T-helper 2 cell (primary cell): ENCODE results near the gene TSPAN12.

Source experiments
- DNase-seq, 5 experiments: peaks; one replicate each; pipeline versions ENCODE4 v3.0.0 to v3.0.0-alpha.2; 2012 to 2022

TSPAN12 gene

GRCh38 chr7:120842121-120842621, 15.8 kb downstream of the TSPAN12 start:
- no peak for DNase-seq

- no peak for DNase-seq
These were observed 16.3 kb downstream of the TSPAN12 start for GRCh38 chr7:120841608-120842007.

- DNase-seq, result no peak
These were observed 19.7 kb downstream of the TSPAN12 start for GRCh38 chr7:120838281-120838682.

GRCh38 chr7:120837599-120837998, 20.3 kb downstream of the TSPAN12 start:
- DNase-seq, result no peak

GRCh38 chr7:120836556-120837115, 21.3 kb downstream of the TSPAN12 start:
- no peak for DNase-seq

- DNase-seq, result no peak
These were observed 23.2 kb downstream of the TSPAN12 start for GRCh38 chr7:120834726-120835125.

GRCh38 chr7:120833546-120833945, 24.4 kb downstream of the TSPAN12 start:
- DNase-seq, result peak in 1 of 5 experiments; percentile 8

GRCh38 chr7:120832803-120833202, 25.1 kb downstream of the TSPAN12 start:
- DNase-seq, result no peak

- DNase-seq, result no peak
These were observed 26.7 kb downstream of the TSPAN12 start for GRCh38 chr7:120831260-120831659.

GRCh38 chr7:120829487-120829886, 28.5 kb downstream of the TSPAN12 start:
- DNase-seq, result no peak

GRCh38 chr7:120828528-120828927, 29.4 kb downstream of the TSPAN12 start:
- no peak for DNase-seq

GRCh38 chr7:120827371-120828118, 30.4 kb downstream of the TSPAN12 start:
- DNase-seq, result no peak

- no peak for DNase-seq
These were observed 32.4 kb downstream of the TSPAN12 start for GRCh38 chr7:120825576-120825975.

- DNase-seq, result no peak
These were observed 32.8 kb downstream of the TSPAN12 start for GRCh38 chr7:120825152-120825551.

- DNase-seq, result no peak
These were observed 38.1 kb downstream of the TSPAN12 start for GRCh38 chr7:120819861-120820260.

GRCh38 chr7:120817851-120818250, 40.1 kb downstream of the TSPAN12 start:
- no peak for DNase-seq

- no peak for DNase-seq
These were observed 43.5 kb downstream of the TSPAN12 start for GRCh38 chr7:120814253-120814939.

GRCh38 chr7:120813546-120814252, 44.2 kb downstream of the TSPAN12 start:
- DNase-seq, result no peak

- no peak for DNase-seq
These were observed 44.9 kb downstream of the TSPAN12 start for GRCh38 chr7:120813089-120813488.

- no peak for DNase-seq
These were observed 48.7 kb downstream of the TSPAN12 start for GRCh38 chr7:120809260-120809659.

- DNase-seq, result no peak
These were observed 50.6 kb downstream of the TSPAN12 start for GRCh38 chr7:120807390-120807789.

- DNase-seq, result no peak
These were observed 51.3 kb downstream of the TSPAN12 start for GRCh38 chr7:120806669-120807068.
